Measurements from ENCODE around the gene NET1. TPM values are rescaled to one million over a fixed set of nuclear protein-coding genes. Genes with fewer than 3 reads are reported as not detected.
"Not testable (repeated sequence)": the region's sequence is repeated elsewhere in the genome, so short reads cannot be mapped to it uniquely, and the experiment has no call there.

NET1 gene
- total and polyA plus RNA-seq, 11 donors: 5.6 to 29.5 (median 14.7) TPM

DNA sequence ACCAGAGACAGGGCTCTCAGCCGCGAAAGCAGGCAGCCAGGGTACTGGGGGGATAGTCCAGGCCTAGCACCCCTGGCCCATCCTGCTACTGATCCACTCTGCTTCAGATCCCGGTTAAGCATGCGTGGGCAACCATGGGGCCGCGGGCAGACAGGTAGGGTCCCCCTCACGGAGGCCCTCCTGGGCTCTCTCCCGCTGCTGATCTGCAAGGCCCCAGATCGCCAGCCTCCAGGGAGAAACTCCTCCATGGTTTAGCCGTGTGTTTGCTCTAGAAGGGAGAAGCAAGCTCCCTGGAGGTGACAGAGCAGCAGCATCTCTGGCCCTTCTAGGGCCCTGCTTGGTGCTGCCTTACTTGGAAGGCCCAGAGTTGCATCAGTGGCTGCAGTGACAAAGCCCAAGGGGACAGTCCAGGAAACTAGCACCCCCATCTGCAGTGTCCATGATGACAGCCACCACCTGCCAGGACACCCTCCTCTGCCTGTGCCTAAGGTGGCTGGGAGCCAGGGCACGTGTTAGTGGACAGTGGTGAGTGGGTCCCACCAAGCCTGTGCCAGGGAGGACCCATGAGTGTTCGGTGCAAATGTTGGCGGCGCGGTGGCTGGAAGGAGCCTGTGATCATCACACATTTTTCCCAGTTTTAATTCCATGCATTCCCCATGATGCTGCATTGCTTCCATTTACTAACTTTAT is 57.9 kb downstream of the NET1 start:
- Histone ChIP-seq H3K9me3 (peaks cover 0 to 12% (median 2%) of the 10 kb centered on the region in 12 donors), H3K36me3 (no peaks in the 10 kb centered on the region), H3K4me3 (no peak overlapping the region), H3K4me1 (peaks cover 0 to 5% (median 0%) of the 10 kb centered on the region in 12 donors), H3K27ac (no peak overlapping the region), H3K27me3 (no peaks in the 10 kb centered on the region)
- ATAC-seq: peak in 1 of 4 donors; percentile 27
- no peak for TF ChIP-seq POLR2A (IDR thresholded peaks at IDR 0.05)
- TF ChIP-seq, protein P1, sequence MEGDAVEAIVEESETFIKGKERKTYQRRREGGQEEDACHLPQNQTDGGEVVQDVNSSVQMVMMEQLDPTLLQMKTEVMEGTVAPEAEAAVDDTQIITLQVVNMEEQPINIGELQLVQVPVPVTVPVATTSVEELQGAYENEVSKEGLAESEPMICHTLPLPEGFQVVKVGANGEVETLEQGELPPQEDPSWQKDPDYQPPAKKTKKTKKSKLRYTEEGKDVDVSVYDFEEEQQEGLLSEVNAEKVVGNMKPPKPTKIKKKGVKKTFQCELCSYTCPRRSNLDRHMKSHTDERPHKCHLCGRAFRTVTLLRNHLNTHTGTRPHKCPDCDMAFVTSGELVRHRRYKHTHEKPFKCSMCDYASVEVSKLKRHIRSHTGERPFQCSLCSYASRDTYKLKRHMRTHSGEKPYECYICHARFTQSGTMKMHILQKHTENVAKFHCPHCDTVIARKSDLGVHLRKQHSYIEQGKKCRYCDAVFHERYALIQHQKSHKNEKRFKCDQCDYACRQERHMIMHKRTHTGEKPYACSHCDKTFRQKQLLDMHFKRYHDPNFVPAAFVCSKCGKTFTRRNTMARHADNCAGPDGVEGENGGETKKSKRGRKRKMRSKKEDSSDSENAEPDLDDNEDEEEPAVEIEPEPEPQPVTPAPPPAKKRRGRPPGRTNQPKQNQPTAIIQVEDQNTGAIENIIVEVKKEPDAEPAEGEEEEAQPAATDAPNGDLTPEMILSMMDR (IDR thresholded peaks at IDR 0.05): no peak
- no peak for DNase-seq
- WGBS, 4 donors: 93 to 98% (median 96%) methylated on average over 14 to 15 of the region's 15 CpGs
- intact Hi-C loops (cut with DNase I): no loop called here

GRCh38 chr10:5474642-5475041 is 62.3 kb downstream of the NET1 start:
- whole genome bisulfite sequencing, 4 donors: 86 to 93% (median 90%) methylated on average over 4 of the region's 4 CpGs

DNA sequence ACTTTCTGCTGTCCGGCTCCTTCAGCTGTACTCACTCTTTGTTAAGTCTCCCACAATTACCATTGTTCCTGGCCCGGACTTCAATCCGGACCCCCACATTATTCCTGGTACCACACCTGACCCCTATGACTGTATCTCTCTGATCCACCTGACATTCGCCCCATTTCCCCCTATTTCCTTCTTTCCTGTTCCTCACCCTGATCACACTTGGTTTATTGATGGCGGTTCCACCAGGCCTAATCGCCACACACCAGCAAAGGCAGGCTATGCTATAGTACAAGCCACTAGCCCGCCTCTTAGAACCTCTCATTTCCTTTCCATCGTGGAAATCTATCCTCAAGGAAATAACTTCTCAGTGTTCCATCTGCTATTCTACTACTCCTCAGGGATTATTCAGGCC is 62.7 kb downstream of the NET1 start:
- H3K9me3 ChIP-seq, H3K4me1 ChIP-seq, ATAC-seq: not testable (repeated sequence)

More at GRCh38 chr10:5474642-5475041, 62.3 kb downstream of the NET1 start:
- ATAC-seq; H3K4me1 ChIP-seq; H3K4me3 ChIP-seq; intact Hi-C loops (cut with DNase I); H3K27ac ChIP-seq; H3K27me3 ChIP-seq; DNase-seq; H3K36me3 ChIP-seq; H3K9me3 ChIP-seq: not testable (repeated sequence)

GRCh38 chr10:5475974-5476807 is 63.8 kb downstream of the NET1 start:
- H3K4me3 ChIP-seq; DNase-seq; H3K4me1 ChIP-seq; intact Hi-C loops (cut with DNase I); ATAC-seq; H3K27ac ChIP-seq; H3K27me3 ChIP-seq; H3K36me3 ChIP-seq; H3K9me3 ChIP-seq: not testable (repeated sequence)
- 94 to 96% (median 96%) methylated on average over 11 to 12 of the region's 12 CpGs for whole genome bisulfite sequencing, 4 donors

More for the DNA sequence above, 62.7 kb downstream of the NET1 start:
- H3K27me3 ChIP-seq; DNase-seq; intact Hi-C loops (cut with DNase I); H3K4me3 ChIP-seq; H3K27ac ChIP-seq; H3K36me3 ChIP-seq: not testable (repeated sequence)
- 78 to 97% (median 95%) methylated on average over 6 to 8 of the region's 8 CpGs for WGBS, 4 donors

DNA sequence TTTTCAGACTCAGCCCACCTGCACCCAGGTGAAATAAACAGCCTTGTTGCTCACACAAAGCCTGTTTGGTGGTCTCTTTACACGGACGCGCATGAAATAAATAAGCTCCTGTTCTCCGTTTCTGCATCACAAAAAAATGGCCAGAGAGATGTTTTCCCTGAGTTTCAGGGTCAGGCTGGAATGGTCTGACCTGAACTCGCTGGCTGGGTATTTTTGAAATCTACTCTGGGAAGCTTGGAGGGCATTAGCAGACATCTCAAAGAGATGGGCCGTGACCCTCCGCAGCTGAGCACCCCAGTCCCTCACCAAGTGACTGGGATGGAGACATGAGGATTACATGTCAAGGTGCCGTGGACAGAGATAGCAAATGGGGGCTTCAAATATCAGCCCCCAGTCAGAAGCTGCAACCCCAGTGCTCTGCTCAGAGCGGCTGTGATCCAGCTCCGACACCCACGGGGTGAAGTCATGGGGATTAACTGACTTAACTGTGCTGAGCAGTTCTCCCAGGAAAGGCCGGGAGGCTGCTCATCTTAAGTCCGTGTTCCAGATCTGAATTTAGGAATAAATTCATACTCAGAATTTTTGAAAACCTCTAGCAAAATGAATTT is 64.7 kb downstream of the NET1 start:
- TF ChIP-seq, protein P1 (IDR thresholded peaks at IDR 0.05): no peak
- TF ChIP-seq POLR2A (IDR thresholded peaks at IDR 0.05): no peak
- Histone ChIP-seq H3K27ac (no peak overlapping the region), H3K9me3 (no peaks in the 10 kb centered on the region), H3K4me3 (no peak overlapping the region), H3K27me3 (no peaks in the 10 kb centered on the region), H3K36me3 (no peaks in the 10 kb centered on the region), H3K4me1 (no peaks in the 10 kb centered on the region)
- no peak for ATAC-seq
- no peak for DNase-seq
- intact Hi-C loops (cut with DNase I): no loop called here
- WGBS, 4 donors: 79 to 85% (median 82%) methylated on average over 13 of the region's 13 CpGs

Measured in heart left ventricle (tissue), 16 donors.